NT2/D1 (cell line): ENCODE data around the gene RSBN1L.
A peak's percentile ranks its signal among the peaks of the same experiment; 100 is the strongest.

Source experiments
- DNase-seq: peaks from one replicate; pipeline ENCODE4 v3.0.0-alpha.2; 2011; ENCODE audit warnings: low read depth, low spot score
- H3K27me3 ChIP-seq: 2 replicates; pipeline ENCODE4 v1.6.0; 2011; ENCODE audit warnings: mild to moderate bottlenecking; ENCODE audit not compliant: insufficient read length, insufficient read depth
- H3K36me3 ChIP-seq: 2 replicates; pipeline ENCODE4 v1.6.1; 2011; ENCODE audit warnings: mild to moderate bottlenecking, low read length, mixed read lengths; ENCODE audit not compliant: insufficient read depth, insufficient read length
- H3K4me1 ChIP-seq: 2 replicates; pipeline ENCODE4 v1.5.1; 2011; ENCODE audit not compliant: insufficient read depth, insufficient read length
- H3K4me3 ChIP-seq: 2 replicates; pipeline ENCODE4 v1.5.1; 2011; ENCODE audit warnings: low read depth; ENCODE audit not compliant: insufficient read length
- H3K9ac ChIP-seq: 2 replicates; pipeline ENCODE4 v1.6.0; 2011; ENCODE audit warnings: low read depth; ENCODE audit not compliant: insufficient read length
- H3K9me3 ChIP-seq: 2 replicates; pipeline ENCODE4 v1.5.1; 2011; ENCODE audit warnings: mild to moderate bottlenecking, low read length; ENCODE audit not compliant: insufficient read depth
- SUZ12 ChIP-seq: IDR thresholded peaks from 2 replicates; pipeline ENCODE4 v1.6.1; 2011; ENCODE audit not compliant: insufficient read length, insufficient read depth; ENCODE audit errors: extremely low read depth
- YY1 ChIP-seq: IDR thresholded peaks from 2 replicates; pipeline ENCODE4 v1.6.1; 2011; ENCODE audit not compliant: insufficient read length, insufficient read depth
- ZNF274 ChIP-seq: IDR thresholded peaks from 2 replicates; pipeline ENCODE4 v1.6.1; 2011; ENCODE audit warnings: mild to moderate bottlenecking, low read depth, low read length

Gene RSBN1L

DNA sequence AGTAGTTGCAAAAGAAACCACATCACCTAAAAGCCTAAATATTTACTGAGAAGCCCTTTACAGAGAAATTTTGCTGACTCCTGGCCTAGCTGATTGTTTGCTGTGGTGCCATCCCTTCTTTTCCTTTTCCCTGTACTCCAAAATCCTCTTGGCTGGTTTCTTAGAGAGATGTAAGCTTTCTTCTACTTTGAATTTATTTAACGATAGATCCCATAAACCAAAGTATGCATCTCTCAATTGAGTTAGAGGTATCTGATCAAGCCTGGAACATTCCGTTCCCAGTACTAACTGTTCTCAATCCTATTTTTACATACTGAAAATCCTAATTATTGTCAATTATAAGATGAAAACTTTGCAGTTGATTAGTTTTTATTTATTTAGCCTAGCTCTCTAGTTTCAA, 95.7 kb downstream of the RSBN1L start:
- DNase-seq: no peak
- H3K9me3 ChIP-seq: no peaks in the 10 kb centered on the region
- no peak overlapping the region for H3K4me3 ChIP-seq
- TF ChIP-seq SUZ12 (no peak), YY1 (no peak), ZNF274 (no peak)
- H3K4me1 ChIP-seq: no peaks in the 10 kb centered on the region
- peaks cover 21% of the 10 kb centered on the region for H3K36me3 ChIP-seq
- no peak overlapping the region for H3K9ac ChIP-seq
- no peaks in the 10 kb centered on the region for H3K27me3 ChIP-seq

DNA sequence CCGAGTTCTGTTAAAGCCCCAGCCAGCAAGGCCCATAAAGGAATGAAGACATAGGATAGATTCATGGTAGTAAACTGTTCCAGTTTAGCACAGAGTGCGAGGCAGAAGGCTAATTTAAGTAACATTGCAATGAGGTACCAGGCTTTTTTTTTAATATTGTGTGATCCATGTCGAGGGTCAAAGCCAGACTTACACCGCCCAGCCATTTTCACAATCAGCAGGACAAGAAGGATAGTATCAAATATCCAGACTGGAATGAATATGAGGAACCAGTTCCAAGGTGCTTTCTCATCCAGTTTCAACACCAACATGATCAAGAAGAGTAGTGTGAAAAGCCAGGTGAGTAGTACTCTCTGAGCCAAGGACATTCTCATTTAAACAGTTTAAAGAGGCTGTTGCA, 97.7 kb downstream of the RSBN1L start:
- no peak overlapping the region for H3K4me3 ChIP-seq
- TF ChIP-seq SUZ12 (no peak), ZNF274 (no peak), YY1 (no peak)
- DNase-seq: no peak

DNA sequence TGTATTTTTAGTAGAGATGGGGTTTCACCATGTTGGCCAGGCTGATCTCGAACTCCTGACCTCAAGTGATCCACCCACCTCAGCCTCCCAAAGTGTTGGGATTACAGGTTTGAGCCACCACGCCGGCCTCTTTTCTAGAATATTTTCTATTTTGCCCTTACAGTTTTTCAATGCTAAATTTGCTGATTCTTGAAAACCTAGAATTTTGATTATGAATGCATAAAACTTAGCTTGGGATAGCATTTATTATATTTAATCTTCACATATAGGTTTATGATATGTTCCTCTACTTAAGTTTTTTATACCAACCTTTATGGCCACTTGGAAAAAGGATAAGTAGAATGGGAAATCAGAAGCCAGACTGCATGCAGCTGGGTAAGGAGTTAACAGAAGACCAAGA, 99.8 kb downstream of the RSBN1L start:
- no peak for DNase-seq
- H3K4me3 ChIP-seq: no peak overlapping the region
- H3K36me3 ChIP-seq: peaks cover 21% of the 10 kb centered on the region
- H3K9ac ChIP-seq: no peak overlapping the region
- no peak for TF ChIP-seq SUZ12
- TF ChIP-seq ZNF274: no peak
- no peak for TF ChIP-seq YY1
- H3K27me3 ChIP-seq: no peaks in the 10 kb centered on the region
- H3K4me1 ChIP-seq: no peaks in the 10 kb centered on the region
- H3K9me3 ChIP-seq: no peaks in the 10 kb centered on the region

More for the DNA sequence above, 97.7 kb downstream of the RSBN1L start:
- peaks cover 21% of the 10 kb centered on the region for H3K36me3 ChIP-seq
- no peaks in the 10 kb centered on the region for H3K9me3 ChIP-seq
- H3K9ac ChIP-seq: no peak overlapping the region
- no peaks in the 10 kb centered on the region for H3K27me3 ChIP-seq
- no peaks in the 10 kb centered on the region for H3K4me1 ChIP-seq

GRCh38 chr7:77796960-77797359, 100.7 kb downstream of the RSBN1L start:
- H3K4me3 ChIP-seq: peak overlapping the region; percentile 96
- no peaks in the 10 kb centered on the region for H3K4me1 ChIP-seq
- no peak for TF ChIP-seq SUZ12
- no peak for TF ChIP-seq ZNF274
- TF ChIP-seq YY1: no peak
- no peak for DNase-seq
- no peaks in the 10 kb centered on the region for H3K9me3 ChIP-seq
- H3K36me3 ChIP-seq: peaks cover 21% of the 10 kb centered on the region
- H3K27me3 ChIP-seq: no peaks in the 10 kb centered on the region
- peak overlapping the region; percentile 92 for H3K9ac ChIP-seq

GRCh38 chr7:77797734-77798393, 101.6 kb downstream of the RSBN1L start:
- H3K36me3 ChIP-seq: peaks cover 21% of the 10 kb centered on the region
- peak; percentile 27 for DNase-seq

DNA sequence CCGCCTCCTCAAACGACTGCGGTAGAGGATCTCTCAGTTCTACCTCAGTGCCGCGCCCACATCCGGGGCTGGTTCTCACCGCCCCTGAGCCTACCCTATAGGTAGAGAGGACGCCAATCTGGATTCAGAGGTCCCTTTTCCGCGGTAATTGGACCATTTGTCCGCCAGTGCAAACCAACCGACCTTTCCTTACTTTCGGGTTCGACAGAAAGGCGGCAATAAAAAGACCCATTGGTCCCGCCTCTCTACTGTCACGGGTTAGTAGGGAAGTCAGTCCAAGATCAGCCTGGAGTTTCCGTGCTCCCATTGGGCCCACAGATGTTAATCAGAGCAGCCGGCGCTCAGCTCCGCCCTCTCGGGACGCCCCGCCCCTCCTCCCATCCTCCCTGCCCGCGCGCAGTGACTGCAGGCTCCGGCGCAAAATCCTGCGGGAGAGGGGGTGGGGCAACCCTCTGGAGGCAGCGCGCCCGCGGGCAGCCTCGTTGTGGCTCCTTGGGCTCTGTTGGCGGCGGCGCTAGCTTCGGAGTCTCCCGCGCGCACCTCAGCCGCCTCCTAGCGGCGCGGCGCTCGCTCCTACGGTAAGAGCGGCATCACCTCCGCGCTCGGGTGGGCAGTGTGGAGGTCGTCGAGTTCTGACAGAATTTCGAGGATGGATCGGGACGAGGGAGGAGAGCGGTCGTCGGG, 102.3 kb downstream of the RSBN1L start, which contains the start of the genes PHTF2 and TMEM60:
PHTF2 (plus strand) TSS at position 380 of the 684 bp plus-strand sequence.
TMEM60 (minus strand) TSS at position 41 of the 684 bp plus-strand sequence. CDS start 4,061 bp downstream, outside the sequence.
- TF ChIP-seq ZNF274 (no peak), SUZ12 (no peak), YY1 (no peak)
- Histone ChIP-seq H3K27me3 (no peaks in the 10 kb centered on the region), H3K9me3 (no peaks in the 10 kb centered on the region), H3K4me3 (peak within 1 kb of the TSS; percentile 96), H3K4me1 (no peaks in the 10 kb centered on the region), H3K36me3 (peaks cover 21% of the 10 kb centered on the region), H3K9ac (peak within 1 kb of the TSS; percentile 92)
- DNase-seq: peak; percentile 99

More at GRCh38 chr7:77797734-77798393, 101.6 kb downstream of the RSBN1L start:
- H3K9ac ChIP-seq: peak overlapping the region; percentile 92
- no peaks in the 10 kb centered on the region for H3K4me1 ChIP-seq
- peak overlapping the region; percentile 96 for H3K4me3 ChIP-seq
- H3K9me3 ChIP-seq: no peaks in the 10 kb centered on the region
- TF ChIP-seq ZNF274 (no peak), SUZ12 (no peak), YY1 (no peak)
- H3K27me3 ChIP-seq: no peaks in the 10 kb centered on the region

- H3K4me3 ChIP-seq: peak overlapping the region; percentile 96
- no peaks in the 10 kb centered on the region for H3K4me1 ChIP-seq
- H3K36me3 ChIP-seq: peaks cover 13% of the 10 kb centered on the region
- H3K27me3 ChIP-seq: no peaks in the 10 kb centered on the region
- TF ChIP-seq ZNF274 (no peak), YY1 (no peak), SUZ12 (no peak)
- no peaks in the 10 kb centered on the region for H3K9me3 ChIP-seq
- peak overlapping the region; percentile 89 for H3K9ac ChIP-seq
- DNase-seq: peak; percentile 13
These were observed 103.1 kb downstream of the RSBN1L start for GRCh38 chr7:77799078-77799964.
